ENCODE data around the gene MRPS30.
"Not testable (repeated sequence)": the region's sequence is repeated elsewhere in the genome, so short reads cannot be mapped to it uniquely, and the experiment has no call there.

DNA sequence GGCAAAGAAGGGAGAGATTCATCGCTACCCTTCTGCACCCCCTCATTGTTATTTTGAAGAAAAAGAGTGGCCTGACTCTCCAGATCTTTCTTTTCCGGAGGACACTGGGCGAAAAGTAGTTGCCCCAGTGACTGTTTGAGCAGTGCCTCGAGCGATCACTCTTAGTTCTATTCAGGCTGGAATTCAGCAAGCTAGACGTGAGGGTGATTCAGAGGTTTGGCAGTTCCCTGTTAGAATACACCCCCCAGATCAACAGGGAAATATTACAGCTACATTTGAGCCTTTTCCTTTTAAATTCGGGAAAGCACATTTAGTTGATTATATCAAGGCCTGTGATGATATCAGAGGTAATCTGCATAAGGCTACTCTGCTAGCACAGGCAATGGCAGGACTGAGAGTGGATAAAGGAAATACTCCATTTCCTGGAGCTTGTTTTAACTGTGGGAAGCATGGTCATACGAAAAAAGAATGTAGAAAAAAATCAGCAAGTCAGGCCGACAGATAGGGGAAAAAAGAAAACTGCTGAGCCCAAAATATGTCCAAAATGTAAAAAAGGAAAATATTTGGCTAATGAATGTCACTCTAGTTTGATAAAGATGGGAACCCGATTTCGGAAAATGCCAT lies 19.3 kb upstream of the MRPS30 start:
- TF ChIP-seq, protein P1, sequence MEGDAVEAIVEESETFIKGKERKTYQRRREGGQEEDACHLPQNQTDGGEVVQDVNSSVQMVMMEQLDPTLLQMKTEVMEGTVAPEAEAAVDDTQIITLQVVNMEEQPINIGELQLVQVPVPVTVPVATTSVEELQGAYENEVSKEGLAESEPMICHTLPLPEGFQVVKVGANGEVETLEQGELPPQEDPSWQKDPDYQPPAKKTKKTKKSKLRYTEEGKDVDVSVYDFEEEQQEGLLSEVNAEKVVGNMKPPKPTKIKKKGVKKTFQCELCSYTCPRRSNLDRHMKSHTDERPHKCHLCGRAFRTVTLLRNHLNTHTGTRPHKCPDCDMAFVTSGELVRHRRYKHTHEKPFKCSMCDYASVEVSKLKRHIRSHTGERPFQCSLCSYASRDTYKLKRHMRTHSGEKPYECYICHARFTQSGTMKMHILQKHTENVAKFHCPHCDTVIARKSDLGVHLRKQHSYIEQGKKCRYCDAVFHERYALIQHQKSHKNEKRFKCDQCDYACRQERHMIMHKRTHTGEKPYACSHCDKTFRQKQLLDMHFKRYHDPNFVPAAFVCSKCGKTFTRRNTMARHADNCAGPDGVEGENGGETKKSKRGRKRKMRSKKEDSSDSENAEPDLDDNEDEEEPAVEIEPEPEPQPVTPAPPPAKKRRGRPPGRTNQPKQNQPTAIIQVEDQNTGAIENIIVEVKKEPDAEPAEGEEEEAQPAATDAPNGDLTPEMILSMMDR (IDR thresholded peaks at IDR 0.05) = not testable (repeated sequence)
- TF ChIP-seq POLR2AphosphoS5, TCF7L2 (IDR thresholded peaks at IDR 0.05; ENCODE audit: low read depth, low read length): not testable (repeated sequence)
- TF ChIP-seq, protein P2, sequence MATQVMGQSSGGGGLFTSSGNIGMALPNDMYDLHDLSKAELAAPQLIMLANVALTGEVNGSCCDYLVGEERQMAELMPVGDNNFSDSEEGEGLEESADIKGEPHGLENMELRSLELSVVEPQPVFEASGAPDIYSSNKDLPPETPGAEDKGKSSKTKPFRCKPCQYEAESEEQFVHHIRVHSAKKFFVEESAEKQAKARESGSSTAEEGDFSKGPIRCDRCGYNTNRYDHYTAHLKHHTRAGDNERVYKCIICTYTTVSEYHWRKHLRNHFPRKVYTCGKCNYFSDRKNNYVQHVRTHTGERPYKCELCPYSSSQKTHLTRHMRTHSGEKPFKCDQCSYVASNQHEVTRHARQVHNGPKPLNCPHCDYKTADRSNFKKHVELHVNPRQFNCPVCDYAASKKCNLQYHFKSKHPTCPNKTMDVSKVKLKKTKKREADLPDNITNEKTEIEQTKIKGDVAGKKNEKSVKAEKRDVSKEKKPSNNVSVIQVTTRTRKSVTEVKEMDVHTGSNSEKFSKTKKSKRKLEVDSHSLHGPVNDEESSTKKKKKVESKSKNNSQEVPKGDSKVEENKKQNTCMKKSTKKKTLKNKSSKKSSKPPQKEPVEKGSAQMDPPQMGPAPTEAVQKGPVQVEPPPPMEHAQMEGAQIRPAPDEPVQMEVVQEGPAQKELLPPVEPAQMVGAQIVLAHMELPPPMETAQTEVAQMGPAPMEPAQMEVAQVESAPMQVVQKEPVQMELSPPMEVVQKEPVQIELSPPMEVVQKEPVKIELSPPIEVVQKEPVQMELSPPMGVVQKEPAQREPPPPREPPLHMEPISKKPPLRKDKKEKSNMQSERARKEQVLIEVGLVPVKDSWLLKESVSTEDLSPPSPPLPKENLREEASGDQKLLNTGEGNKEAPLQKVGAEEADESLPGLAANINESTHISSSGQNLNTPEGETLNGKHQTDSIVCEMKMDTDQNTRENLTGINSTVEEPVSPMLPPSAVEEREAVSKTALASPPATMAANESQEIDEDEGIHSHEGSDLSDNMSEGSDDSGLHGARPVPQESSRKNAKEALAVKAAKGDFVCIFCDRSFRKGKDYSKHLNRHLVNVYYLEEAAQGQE (IDR thresholded peaks at IDR 0.05; ENCODE audit: insufficient read depth in 1 of 2, low read depth in 2 of 2, low read length in 1 of 2) = not testable (repeated sequence)
